Femur (tissue), 1 donor: ENCODE measurements around the gene SRGAP2B.
A peak's percentile ranks its signal among the peaks of the same experiment; 100 is the strongest.
"Not testable (repeated sequence)": the region's sequence is repeated elsewhere in the genome, so short reads cannot be mapped to it uniquely, and the experiment has no call there.

Experiments used
- DNase-seq: peaks from one replicate; pipeline ENCODE4 v3.0.0-alpha.2; 2017

Gene SRGAP2B

DNA sequence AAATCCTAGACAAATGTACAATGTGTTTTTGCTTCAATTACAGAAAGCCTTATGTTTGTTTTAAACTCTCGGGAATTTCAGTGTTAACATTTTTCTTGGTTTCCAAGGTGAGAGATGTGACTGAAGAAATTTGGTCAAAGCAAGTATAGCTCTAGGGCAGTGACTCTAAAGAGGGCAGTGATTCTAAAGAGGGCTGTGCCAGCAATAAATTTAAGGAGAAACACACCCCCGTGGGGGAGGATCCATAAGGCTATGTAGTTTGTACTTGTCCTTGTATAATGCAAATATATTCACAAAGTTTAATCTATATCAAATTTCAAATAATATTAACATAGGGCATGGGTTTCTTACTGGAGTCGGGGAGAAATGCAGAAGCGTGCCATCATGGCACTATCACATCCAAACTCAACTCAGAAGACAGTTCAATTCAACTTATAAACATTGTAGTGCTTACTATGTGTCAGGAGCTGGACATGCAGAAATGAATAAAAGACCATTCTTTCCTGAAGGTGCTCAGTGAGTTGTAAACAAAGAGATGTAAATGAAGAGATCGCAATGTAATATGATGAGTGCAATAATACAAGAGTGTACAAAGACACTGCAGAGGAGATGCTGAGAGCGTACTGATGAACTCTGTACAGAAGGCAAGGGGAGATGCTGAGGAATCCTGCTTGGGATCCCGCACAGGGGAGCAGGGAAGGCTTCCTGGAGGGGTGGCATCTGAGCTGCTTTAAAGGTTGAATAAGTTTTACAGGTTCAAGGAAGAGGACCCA is 12.5 kb downstream of the SRGAP2B start:
- not testable (repeated sequence) for DNase-seq

GRCh38 chr1:145080193-145080592 is 14.9 kb downstream of the SRGAP2B start:
- DNase-seq: not testable (repeated sequence)

GRCh38 chr1:145079737-145080136 is 15.4 kb downstream of the SRGAP2B start:
- DNase-seq: not testable (repeated sequence)

DNA sequence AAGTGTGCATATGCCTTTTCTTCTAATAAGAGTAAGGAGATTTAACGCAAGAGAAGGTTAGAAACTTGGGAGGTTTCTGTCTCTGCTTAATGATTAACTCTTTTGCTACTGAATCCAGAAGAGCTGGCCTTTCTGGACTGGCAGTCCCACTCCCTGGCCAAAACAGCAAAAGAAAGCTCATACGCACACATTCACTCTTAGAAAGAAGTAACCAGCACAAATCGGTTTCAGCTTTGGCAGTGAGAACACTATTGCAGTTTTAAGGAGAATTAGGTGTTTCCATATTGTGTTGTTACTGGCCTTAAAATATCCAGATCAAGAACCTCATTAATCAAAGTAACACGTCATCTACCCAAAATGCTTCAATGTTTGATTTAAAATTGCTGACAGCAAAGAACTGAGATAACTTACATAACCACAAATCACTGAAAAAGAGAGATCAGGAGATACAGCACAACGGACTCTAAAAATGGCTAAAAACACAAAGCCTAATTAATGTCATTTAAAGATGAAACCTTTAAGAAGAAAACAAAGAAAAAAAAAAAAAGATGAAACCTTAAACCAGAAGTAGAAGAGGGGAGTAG is 16.2 kb downstream of the SRGAP2B start:
- not testable (repeated sequence) for DNase-seq

DNA sequence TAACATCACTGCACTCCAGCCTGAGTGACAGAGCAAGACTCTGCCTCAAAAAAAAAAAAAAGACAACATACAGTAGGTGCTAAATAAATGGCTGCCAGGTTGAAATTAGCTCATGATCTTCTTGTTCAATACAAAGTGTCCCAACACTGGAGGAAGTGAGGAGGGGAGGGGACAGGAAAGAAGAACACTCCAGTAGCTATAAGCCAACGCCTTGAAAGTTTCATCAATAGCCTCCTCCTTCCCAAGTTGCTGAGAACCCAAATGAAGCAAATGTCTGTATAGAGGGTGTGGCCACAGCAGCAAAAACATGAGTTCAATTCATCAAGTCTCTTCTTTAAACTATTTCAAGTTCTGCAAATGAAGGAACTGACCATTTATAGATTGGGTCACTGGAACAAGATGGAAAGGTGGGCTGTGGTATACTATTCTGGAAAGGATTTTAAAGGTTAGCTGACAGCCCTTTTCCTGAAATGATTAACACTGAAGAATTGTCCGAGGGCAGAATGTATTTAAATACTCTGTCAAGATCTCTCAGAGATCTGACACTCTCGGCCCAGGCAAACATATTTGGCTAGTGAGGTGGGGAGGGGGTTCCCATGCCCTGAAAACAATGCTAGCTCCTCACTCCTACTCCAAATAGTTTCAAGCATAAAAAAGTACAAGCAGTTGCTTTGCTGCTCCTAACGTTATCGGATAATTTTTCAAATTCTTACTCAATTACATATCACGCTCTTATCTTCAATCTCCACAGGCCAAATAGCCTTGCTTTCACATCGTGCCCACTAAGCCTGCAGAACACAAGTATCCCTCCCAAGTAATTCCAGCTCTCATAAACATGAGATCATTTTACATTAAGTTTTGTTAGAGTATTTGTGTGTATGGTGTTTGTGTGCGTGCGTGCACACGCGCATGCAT is 17.0 kb downstream of the SRGAP2B start:
- not testable (repeated sequence) for DNase-seq

DNA sequence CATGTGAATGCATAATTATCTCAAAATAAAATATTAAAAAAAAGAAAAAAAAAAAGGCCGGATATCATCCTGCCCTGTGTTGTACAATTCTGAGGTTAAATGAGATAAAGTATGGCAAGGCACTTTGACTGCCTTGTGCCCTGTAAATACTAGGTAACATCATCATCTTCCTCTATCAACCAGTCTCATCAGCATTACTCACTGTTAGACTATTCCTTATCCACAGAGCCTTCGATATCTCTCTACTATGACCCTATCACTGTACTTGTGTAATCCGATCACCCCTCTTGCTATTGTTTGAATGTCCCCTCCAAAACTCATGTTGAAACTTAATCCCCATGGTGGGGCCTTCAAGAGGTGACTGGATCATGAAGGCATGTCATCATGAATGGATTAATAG is 18.3 kb downstream of the SRGAP2B start:
- DNase-seq: not testable (repeated sequence)

DNA sequence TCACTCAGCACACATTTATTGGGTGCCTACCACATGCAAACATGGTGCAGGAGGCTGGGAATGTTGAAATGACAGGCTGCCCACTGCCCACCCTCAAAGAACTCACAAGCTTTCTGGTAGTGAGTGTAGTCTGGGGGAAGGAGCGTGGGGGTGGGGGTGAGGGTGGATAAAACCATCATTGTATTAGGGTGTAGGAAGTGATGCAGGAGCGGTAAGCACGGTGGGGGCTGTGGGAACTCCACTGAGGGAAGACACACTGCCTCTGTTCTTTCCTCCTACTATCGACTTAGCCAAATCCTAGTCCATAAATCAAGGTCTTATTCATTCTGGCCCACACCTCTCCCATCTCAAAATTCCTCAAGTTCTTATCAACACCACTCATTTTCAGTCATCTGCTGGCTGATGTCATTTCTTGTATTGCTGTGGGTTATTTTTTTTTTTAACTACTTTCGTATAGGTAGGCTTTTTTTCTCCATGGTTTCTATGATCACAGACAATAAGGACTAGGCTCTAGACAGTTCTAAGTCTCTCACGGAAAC is 21.0 kb downstream of the SRGAP2B start:
- not testable (repeated sequence) for DNase-seq

DNA sequence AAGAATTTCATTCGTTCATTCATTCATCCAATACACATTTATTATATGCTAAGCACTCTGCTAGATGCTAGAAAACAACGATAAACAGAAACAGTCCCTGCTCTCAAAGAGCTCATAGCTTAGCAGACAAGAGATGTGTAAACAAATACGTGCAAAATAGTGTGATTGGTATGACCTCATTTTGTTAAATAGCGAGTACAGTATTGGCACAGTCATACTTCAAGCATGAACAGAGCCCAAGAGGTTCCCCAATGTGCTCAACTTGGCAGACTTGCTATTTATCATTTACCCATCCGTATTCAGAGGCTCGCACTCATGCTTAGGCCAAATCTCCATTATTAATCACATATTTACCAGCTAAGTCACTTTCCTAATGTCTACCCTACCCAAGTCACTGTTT is 23.6 kb downstream of the SRGAP2B start:
- not testable (repeated sequence) for DNase-seq

- DNase-seq: not testable (repeated sequence)
Observed at GRCh38 chr1:145066486-145066885, 28.6 kb downstream of the SRGAP2B start.

DNA sequence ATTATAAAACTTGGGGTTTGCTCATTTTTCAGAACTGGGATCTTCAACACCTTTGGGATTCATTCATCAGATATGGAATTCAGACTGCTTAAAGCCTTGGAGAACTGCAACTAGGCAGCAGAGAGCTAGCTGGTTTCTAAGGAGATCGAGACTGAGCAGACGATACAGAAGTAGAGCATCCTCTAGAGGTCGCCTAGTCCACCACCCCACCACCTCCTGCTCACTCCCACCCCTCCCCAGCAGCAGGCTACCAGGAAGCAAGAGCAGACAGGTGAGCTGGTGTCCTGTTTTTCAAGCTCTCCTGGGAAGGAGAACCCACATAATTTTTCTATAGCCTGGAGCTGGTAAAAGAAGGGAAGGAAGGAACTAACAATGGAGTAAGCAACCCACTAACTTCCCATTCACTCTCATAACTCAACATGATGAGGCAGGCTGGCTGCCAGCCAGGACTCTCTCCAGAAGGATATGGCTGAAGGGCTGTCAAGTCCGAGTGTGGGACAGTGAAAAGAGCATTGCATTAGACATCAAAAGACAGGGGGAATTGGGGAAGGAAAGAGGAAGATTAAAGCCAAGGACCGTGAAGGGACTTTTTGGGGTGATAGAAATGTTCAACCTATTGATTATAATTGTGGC is 29.8 kb downstream of the SRGAP2B start:
- DNase-seq: not testable (repeated sequence)

- DNase-seq: peak; percentile 1
Observed at GRCh38 chr1:145063941-145064648, 31.0 kb downstream of the SRGAP2B start.

DNA sequence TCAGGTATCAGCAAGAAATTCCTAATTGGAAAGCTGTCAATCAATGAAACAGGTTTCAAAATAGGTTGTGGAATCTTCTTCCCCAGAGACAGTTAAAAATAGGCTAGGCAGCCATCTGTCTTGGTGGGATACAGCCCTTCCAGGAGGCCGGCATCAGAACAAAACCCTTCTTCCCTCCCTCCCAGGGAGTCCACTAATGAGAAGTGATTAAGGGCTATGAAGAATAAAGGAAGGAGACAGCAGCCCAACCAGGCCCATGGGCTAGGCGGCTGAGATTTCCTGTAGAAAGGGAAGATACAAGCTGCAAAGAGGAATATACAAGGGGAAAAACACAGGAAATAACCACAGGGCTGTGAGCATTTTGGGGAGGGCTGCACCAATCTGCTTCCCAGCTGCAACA is 31.8 kb downstream of the SRGAP2B start:
- DNase-seq: not testable (repeated sequence)

- DNase-seq: not testable (repeated sequence)
Observed at GRCh38 chr1:145058184-145058583, 36.9 kb downstream of the SRGAP2B start.

- DNase-seq: not testable (repeated sequence)
Observed at GRCh38 chr1:145055217-145055760, 39.8 kb downstream of the SRGAP2B start.

- DNase-seq: not testable (repeated sequence)
Observed at GRCh38 chr1:145053428-145053827, 41.7 kb downstream of the SRGAP2B start.

- DNase-seq: not testable (repeated sequence)
Observed at GRCh38 chr1:145052019-145052776, 42.9 kb downstream of the SRGAP2B start.

DNA sequence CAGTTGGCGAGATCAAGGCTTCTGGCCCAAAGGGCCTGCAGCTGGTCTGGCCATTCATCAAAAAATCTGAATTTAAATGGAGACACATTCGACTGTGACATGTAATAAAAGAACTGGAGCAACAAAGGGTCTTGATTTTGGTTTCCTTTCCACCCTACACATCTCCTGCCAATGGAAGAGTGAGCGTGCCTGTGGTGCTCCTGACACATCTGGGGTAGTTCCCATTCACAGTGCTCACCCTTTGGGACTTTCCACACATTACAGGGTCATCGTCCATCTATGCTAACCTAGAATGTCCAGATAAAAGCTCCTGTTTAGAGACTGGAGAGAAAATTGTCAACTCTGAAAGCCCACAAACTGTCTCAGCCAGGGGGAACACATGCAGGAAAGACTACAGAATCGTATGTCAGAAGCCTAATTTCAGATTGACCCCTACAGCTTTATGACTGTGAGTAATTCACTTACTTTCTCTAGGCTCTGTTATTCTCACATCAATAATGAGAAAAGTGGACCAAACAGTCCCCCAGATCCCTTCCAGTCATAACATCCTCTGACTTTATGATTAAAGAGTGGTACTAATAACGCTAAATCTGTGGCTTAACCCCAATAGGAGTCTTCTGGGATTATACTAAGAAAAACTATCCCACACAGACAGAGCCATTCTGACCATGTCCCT is 46.8 kb downstream of the SRGAP2B start:
- DNase-seq: not testable (repeated sequence)

- not testable (repeated sequence) for DNase-seq
Observed at GRCh38 chr1:145047553-145047952, 47.6 kb downstream of the SRGAP2B start.

DNA sequence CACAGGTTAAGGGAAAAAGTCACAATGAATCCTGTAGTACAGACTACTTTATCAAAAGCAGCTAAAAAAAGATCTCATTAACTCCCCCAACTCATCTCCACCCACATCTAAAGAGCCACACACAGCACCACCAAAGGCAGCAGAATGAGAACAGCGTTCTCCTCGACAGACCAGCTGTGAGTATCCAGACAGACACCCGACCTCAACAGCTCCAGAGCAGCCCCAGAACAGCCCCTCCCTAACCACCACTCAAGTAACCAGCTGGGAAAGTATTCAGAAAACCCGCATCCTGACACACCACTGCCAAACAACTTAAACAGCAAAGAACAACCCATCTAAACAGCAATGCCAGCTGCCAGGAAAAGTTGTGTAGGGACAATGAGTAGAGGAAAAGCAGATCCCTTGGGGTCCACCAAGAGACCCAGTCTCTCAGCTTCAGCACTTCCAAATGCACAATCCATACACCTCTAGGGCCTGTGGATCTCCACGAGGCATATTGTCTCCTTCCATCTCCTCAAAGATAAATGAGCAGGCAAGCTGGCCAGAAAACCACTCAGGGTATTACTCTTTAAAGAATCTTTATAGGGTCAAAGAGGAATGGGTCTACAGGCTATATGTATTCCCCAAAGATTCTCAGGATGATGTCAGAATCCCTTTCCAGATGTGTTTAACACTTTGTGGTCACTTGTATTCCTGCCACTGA is 49.4 kb downstream of the SRGAP2B start:
- not testable (repeated sequence) for DNase-seq
